IPS DF 19.7 (cell line): ENCODE results near the gene RGS21.
"Not testable (repeated sequence)": the region's sequence is repeated elsewhere in the genome, so short reads cannot be mapped to it uniquely, and the experiment has no call there.

ENCODE experiments used
- DNase-seq: peaks from one replicate; pipeline ENCODE4 v3.0.0-alpha.2; 2013; ENCODE audit warnings: low read depth, low spot score

The RGS21 gene, protein sequence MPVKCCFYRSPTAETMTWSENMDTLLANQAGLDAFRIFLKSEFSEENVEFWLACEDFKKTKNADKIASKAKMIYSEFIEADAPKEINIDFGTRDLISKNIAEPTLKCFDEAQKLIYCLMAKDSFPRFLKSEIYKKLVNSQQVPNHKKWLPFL

DNA sequence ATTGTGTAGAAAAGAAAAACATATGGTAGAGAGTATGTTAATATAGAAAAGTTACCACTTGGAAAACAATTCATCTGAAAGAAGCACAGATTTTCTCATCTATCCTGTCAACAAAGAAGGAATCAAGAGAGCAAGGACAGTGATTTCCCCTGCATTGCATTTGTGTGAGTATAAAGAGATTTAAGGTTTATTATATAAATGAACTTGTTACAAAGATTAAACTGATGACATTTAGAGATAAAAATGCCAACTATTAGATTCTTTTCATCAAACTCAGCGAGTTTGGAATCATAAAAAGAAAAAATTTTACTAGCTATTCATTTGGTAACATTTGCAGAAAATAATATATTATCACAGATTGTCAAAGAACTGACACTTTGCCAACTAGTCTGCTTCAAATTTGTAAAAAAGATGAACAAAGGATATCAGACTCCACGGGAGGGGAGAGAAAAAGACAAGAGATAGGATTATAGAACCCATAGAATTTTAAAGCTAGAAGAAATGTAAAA, at the start of gene RGS21:
RGS21 (plus strand) TSS at position 51 of the 509 bp plus-strand sequence. CDS start 26,045 bp downstream, outside the sequence.
- DNase-seq = no peak

DNA sequence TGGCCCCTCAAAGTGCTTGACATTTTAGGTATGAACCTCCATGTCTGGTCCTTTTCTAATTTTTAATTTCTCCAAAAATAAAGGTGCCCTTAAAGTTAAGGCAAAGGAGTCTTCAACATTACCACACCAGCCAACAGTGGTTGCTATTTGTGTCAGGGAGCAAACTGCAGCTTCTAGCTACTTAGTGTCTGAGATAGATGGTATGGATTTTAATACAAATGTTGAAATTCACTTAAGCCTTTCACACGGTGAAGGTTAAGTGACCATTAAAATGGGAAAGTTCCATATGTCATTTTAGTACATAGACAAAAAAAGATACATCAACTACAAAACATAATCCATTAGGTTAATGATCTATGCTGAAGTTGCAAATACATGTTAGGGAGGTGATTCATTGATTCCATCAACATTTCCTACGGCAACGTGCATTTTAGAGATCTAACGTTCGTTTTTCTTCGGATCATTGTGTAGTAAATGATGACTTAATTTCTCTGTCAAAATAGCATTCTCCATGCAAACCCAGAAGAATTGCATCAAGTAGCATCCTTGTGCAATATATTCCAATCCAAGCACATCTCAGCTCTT, 48.2 kb upstream of the RGS21 start:
- no peak for DNase-seq

DNA sequence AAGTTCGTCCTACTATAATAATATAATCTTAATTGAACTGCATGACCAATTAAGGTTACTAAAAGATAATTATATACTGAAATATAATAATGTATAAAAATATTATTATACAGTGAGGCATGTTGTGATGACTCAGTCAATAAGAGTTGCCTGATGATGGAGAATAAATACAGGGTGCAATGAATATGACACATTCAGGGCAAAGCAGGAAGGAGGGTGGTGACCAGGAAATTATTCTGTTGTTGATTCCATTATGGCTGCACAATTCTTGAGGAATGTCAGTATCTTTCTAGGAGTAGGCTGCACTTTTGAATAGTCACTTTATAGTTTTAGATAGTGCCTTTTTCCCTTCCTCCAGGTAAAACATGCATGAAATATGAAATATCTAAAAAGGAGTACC, 46.4 kb upstream of the RGS21 start:
- DNase-seq = no peak

DNA sequence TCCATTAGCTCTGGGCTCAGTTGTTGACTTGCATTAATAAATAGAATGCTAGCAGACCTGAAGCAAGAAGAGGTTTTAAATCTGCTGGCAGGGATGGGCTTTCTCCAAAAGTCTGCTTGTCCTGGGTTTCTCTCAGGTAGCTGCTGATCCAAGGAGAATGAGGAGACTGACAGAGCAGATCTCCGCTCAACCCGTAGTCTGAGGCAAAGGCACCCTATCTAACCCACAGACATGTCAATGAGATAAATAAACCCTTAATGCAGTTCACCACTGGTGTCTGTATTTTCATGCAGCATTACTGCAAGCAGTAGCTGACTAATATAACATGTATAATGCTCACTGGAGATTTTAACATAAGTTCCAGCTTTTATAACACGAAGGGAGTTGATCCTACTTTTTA, 44.1 kb upstream of the RGS21 start:
- DNase-seq = no peak

DNA sequence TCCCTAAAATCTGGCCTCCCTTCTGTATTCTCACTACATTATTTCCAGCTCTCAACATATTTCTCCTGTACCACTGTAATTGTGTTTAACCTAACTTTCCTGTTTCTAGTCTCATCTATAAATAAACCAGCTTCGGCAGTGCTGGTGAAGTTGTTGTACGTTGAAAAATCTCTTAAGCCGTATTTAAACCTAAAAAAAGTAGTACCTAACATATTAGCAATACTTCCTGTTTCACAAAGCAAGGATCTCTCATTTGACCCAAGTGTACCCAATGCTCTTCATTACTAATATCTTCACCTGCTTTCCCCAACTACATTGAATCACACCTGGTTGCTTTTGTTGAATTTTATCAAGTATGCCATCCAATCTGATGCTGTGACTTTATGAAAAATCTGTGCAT, 42.2 kb upstream of the RGS21 start:
- no peak for DNase-seq

DNA sequence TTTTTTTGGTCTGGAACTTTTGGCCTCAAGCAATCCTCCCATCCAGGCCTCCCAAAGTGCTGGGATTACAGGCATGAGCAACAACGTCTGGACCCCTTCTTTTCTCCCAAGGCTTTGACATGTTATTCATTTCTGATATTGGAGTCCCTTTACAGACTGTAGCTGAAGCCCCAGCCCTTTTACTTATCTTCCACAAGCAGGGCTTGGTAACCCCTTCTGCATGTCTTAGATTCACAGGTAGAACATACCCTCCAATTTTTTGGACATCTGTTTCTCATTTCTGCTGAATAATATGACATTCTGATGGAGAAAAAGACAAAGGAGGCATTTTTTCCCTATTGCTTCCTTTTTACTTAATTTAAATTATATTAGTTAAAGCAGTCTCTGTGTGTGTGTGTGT, 39.2 kb upstream of the RGS21 start:
- no peak for DNase-seq

DNA sequence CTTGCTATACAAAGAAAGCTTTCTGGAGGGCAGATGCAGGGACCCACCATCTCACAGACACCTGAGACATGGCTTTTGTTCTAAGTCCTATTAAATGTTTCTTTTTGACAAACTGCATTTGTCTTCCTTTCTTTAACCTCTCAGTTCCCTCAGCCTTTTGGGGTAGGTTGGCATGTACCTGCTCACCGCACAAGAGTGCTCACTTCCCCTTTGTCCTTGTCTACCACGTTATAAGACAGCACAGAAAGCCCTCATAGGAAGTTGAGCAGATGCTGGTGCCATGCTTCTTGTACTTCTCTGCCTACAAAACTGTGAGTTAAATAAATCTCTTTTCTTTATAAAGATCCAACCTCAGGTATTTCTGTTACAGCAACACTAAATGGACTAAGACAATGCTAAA, 31.9 kb upstream of the RGS21 start:
- no peak for DNase-seq

DNA sequence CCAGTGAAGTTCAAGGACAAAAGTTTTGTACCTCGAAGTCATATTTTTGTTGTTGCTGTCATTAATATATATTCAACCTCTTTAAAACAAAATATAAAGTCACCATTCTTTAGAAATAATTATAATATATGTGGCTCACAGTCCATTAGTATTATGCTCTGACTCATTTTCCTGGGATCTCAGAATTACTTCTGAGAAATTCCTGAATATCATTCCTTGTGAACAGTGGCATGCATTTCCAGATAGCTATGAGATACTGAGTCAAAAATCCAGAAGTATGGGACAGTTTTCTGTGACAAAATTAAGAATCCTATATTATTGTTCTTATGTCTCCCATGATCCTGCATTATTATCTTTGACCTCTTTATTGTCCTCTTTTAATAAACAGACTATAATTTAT, 13.8 kb upstream of the RGS21 start:
- DNase-seq = no peak

DNA sequence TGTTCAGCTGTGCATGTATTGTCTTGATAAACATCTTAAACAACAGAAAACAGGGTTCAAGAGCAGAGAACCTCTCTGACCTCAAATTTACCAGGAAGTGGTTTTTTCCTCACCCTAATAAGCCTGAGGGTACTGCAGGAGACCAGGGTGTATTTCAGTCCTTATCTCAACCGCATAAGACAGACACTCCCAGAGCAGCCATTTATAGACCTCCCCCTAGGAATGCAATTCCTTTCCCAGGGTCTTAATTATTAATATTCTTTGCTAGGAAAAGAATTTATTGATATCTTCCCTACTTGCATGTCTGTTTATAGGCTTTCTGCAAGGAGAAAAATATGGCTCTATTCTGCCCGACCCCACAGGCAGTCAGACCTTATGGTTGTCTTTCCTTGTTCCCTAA, 8.5 kb upstream of the RGS21 start:
- DNase-seq = not testable (repeated sequence)

DNA sequence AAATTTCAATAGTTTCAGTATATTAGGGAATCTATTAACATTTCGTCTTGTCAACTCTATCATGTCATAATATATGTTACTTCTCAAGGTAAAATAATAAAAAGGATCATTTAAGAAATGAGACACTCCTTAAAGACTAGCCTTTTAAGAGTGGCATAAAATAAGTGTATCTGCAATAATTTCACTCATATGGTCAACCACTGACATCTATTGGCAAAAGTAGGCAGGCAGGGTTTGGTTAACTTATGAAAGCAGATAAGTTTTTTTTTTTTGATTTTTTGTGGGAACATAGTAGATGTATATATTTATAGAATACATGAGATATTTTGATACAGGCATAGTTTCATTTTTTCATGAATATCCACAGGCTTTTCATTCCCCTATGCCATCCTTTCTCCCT, 5.5 kb upstream of the RGS21 start:
- DNase-seq = no peak

DNA sequence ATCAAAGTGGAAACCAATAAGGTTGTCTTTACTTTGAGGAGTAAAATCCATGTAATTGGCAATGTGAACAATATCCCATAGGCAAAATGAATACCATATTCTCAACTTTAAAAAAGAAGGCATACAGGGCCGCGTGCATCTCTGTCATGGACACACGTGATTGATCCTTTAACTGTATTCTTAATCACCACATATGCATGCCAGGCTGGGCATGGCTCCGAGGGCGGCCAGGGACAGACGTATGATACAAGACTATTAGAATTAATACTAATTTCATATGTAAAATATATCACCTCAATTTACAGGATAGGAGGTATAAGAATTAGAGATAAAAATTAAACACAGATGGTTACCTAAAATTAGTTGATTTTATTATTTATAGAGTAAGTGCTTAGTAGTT, 11.2 kb downstream of the RGS21 start:
- no peak for DNase-seq

DNA sequence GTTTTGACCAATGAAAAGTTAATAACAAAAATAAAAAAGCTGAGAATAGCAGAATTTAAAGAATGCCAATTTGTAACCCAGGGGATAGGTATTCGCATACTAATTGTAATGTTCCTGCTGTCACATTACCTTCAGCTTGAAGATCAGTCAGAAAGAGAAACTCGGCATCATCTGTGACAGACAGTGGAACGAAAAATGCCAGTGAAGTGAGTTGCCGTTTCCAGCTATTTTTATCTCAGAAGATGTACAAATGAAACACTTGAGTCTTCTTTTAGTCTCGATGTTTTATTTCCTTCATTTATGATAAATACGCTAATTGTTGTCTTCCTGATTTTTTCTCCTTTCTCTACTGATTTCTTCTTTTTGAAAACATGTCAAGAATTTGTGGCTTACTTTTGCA, 26.1 kb downstream of the RGS21 start:
- no peak for DNase-seq

DNA sequence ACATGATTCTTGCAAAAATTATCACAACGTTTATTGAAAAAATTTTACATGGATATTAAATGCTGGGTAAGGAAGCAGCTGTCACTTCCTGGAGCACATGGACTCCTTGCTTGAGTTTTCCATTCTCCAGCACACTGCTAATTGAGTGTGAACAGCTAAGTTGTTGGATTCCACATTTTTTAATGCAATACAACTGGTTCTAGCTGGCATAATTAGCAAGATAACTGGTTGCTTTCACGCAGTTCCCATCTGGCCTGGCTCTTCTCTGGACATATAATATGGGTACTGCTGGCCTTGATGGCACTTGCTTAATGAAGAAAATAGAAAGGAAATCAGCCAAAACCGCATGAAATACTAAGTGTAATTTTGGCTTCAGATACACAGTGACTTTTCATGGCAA, 26.6 kb downstream of the RGS21 start:
- no peak for DNase-seq

DNA sequence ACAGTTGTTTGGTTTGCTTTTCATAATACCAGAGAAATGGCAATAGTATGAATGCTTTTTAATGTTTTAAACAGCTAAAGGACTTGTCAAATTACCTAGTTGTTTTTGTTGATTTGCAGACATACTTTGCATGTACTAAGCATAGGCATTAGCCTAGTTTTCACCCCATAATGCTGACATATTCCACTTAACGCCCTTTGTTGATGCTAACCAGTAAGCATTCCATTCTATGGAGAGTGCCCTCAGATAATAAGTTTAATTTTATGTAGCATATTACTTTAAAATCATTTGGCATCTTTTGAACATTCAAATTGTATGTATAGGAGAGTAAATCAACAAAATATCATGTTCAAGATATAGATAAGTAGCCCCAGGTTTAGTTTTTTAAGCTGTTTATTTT, 32.5 kb downstream of the RGS21 start:
- DNase-seq = no peak

DNA sequence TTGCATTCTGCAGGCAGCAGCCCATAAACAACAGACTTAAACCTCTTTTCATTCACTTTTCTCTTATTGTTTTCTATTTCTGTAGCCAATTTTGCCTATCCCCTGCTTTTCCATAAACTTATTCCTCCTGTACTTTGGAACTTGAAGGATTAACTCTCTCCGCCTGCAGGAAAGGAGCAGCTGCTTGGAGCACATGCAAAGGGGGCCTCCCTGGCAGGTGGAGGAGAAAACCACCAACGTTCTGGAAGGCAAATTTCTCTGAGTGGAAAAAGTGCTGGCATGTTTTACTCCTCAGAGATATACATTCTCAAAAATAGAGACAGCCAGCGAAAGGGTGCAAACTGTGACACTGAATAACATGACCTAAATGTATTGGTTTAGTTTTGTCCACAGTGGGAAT, 33.6 kb downstream of the RGS21 start:
- no peak for DNase-seq

DNA sequence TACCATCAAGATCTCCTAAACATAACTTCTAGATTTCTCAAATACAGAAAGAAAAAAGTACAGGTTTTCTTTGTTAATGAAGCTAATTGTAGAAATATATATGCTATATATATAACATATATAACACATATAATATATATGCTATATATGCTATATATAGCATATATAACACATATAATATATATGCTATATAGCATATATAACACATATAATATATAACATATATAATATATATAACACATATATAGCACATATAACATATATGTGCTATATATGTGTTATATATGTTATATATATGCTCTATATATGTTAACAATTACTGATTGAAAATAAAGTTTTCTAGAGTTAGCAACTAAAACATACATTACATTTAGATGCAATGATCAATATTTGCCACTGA, 34.8 kb downstream of the RGS21 start:
- no peak for DNase-seq

DNA sequence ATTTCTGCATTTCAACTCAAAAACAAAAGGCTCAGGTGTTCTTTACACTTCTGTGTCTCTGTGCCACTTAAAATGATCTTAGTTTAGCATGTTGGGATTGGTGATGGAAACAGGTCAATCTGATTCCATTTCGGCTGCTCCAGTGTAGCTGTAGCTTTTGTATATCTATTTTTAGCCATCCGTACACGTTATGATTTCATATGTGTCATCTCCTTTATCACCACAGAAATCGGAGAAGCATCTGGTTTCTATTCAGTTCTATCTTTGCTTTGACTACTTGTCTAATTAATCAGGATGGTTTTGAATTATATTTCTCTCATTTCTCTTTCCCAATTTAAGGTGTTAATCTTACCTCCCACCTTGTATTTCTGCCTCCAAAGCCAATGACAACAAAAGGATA, 41.1 kb downstream of the RGS21 start:
- no peak for DNase-seq

DNA sequence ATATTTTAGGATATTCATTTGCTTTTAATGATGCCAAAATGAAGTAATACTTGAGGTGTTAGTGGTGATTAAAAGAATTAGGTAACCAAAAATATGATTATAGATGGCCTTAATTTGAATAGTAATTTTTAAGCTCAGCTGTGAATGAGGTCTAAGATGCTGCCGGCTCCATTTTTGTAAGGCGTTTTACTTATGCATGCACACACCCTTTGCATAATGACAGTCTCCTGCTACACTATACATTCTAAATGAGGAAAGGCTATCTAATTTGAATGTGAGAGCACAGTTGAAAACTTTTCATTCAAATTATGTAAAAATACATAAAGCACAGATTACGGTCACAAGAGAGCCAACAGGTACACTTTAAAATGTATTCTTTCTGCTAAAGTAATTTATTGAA, 41.6 kb downstream of the RGS21 start:
- DNase-seq = no peak

DNA sequence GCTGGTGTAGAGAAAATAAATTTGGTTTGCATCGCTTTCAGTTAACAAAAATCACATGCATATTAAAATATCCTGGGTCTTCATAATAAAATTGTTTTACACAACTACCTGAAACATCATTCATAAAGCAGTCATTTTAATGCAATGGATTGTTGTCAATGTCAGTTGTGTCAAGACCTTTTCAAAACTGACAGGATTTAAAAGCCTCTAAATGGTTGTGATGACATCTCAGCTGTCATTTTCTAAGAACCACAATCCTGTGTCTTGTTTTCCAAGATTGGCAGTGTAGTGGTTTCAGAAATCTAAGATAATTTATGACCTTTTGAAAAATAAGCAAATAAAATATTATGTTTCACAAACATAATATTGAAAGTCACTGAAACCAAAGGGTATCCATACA, 42.0 kb downstream of the RGS21 start:
- DNase-seq = no peak

DNA sequence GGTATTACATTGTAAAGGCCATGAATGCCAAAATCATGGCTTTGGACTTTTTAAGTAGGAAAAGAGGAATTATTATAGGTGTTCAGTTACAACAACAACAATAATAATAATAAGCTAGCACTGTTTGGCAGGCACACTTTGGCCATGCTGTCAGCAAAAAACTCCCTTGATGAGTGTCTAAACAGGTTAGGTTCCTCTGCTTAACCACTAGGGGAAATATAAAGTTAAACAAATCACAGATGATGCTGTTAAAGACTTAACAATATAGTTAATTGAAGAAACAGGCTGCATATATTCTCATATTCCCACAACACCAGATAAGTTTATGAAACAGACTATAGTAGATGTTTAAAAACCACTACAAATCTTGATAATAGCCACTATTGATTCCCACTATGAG, 46.4 kb downstream of the RGS21 start:
- DNase-seq = no peak

DNA sequence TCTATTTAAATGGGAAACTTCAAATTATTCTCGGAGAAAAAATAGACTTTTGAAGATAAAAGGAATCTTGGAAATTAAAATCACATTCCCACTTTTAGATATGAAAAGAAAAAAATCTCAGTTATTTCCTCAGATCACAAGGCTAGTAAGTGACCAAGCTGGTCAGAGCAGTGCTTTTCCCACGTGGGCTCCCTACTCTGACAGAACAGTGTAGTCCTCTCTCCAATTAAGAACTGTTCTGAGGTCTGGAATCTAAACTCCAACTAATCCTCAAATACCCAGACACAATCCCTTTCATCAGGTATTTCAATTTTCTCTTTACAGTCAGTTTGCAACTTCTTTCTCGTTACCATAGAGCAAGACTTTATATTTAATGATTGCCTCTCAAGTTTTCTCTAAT, 50.6 kb downstream of the RGS21 start:
- no peak for DNase-seq

DNA sequence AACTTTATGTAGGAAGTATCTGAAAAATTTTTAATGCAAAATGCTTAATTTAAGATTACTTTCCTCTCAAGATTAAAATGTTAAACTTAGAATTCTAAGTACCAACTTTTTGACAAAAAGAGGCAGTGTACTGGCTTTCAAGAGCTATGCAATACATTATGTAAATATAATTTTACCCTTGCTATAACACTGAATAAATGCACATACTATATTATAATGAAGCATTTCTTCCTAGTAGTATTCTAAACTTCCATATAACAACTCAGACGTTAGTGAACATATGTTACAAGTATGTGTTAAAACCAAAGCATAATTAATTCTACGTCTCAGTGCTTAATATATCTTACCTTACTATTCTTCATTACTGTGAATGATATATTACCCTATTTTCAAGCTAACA, 58.5 kb downstream of the RGS21 start:
- DNase-seq = no peak

DNA sequence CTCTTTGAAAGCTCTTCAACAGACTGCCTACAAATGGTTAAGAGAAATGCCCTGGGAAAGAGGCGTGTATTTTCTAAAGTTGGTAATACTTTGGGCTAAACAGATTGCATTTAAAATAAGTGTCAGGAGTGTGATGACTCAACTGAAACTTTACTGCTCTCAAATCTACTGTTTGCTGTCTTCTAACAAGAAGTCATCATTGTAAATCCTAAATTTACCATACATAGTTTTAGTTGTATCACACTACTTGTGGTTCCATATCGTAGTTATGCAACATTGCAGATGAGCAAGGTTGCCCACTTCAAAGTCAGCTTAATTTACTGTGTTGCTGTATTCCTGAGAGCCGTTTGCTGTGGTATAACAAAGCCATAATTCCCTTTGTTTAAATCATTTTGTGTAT, 59.6 kb downstream of the RGS21 start:
- DNase-seq = no peak

DNA sequence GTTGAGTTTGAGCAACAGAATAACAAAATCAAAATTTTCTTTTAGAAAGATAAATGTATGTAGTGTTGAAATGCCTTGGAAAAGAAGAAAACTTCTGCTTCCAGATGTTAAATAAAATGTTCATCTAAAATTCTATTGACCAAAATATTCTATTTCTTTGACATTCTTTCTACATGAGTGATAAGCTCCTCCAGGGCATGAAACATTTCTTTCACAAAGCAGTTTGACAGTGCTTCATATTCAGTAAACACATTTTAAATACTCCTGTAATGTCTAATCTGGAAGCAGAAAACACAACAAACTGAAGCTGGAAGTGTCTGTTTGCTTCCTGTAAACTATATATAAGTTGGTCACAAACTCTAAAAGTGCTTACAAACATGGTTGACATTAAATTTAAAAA, 61.5 kb downstream of the RGS21 start:
- no peak for DNase-seq
